ENCODE data around the gene SMARCA2. TPM values are rescaled to one million over a fixed set of nuclear protein-coding genes. Genes with fewer than 3 reads are reported as not detected.

SMARCA2 gene
- total RNA-seq, 6 experiments from 2014 or later, result 73.2 to 113 (median 96.6) TPM

- no peak overlapping the region for H3K27ac Mint-ChIP-seq
- no peak for TF ChIP-seq CTCF (IDR thresholded peaks at IDR 0.05)
- no peaks in the 10 kb centered on the region; the same call in 1 of the 2 replicates for H3K27me3 Mint-ChIP-seq (ENCODE audit: insufficient read depth)
- peaks cover 27% of the 10 kb centered on the region for H3K36me3 Mint-ChIP-seq (ENCODE audit: low read depth)
- H3K4me3 Mint-ChIP-seq, result no peak overlapping the region
- no peaks in the 10 kb centered on the region for H3K9me3 Mint-ChIP-seq
- H3K4me1 Mint-ChIP-seq (ENCODE audit: low read depth), result peaks cover 5% of the 10 kb centered on the region; the same call in 1 of the 2 replicates
- no peak for DNase-seq
Observed at GRCh38 chr9:2174306-2174705, 159.2 kb downstream of the SMARCA2 start.

- no peak for DNase-seq
- H3K36me3 Mint-ChIP-seq (ENCODE audit: low read depth), result peaks cover 26% of the 10 kb centered on the region
- H3K27ac Mint-ChIP-seq, result no peak overlapping the region
Observed at GRCh38 chr9:2174911-2175310, 159.8 kb downstream of the SMARCA2 start.

GRCh38 chr9:2177121-2177520, 162.0 kb downstream of the SMARCA2 start:
- Mint-ChIP-seq H3K27ac (no peak overlapping the region), H3K4me1 (ENCODE audit: low read depth) (peaks cover 20% of the 10 kb centered on the region), H3K4me3 (no peak overlapping the region), H3K36me3 (ENCODE audit: low read depth) (peaks cover 11% of the 10 kb centered on the region), H3K27me3 (ENCODE audit: insufficient read depth) (no peaks in the 10 kb centered on the region; the same call in 1 of the 2 replicates), H3K9me3 (no peaks in the 10 kb centered on the region)
- no peak for DNase-seq
- no peak for TF ChIP-seq CTCF (IDR thresholded peaks at IDR 0.05)

More at GRCh38 chr9:2174911-2175310, 159.8 kb downstream of the SMARCA2 start:
- H3K27me3 Mint-ChIP-seq (ENCODE audit: insufficient read depth), result no peaks in the 10 kb centered on the region; the same call in 1 of the 2 replicates
- no peak for TF ChIP-seq CTCF (IDR thresholded peaks at IDR 0.05)
- no peak overlapping the region for H3K4me3 Mint-ChIP-seq
- H3K9me3 Mint-ChIP-seq, result no peaks in the 10 kb centered on the region
- peaks cover 10% of the 10 kb centered on the region for H3K4me1 Mint-ChIP-seq (ENCODE audit: low read depth)

- H3K9me3 Mint-ChIP-seq, result no peaks in the 10 kb centered on the region
- no peak for DNase-seq
- no peak overlapping the region for H3K27ac Mint-ChIP-seq
- no peaks in the 10 kb centered on the region; the same call in 1 of the 2 replicates for H3K27me3 Mint-ChIP-seq (ENCODE audit: insufficient read depth)
- H3K36me3 Mint-ChIP-seq (ENCODE audit: low read depth), result peaks cover under 1% of the 10 kb centered on the region; the same call in 1 of the 2 replicates
- no peak overlapping the region for H3K4me3 Mint-ChIP-seq
- H3K4me1 Mint-ChIP-seq (ENCODE audit: low read depth), result peaks cover 20% of the 10 kb centered on the region
- TF ChIP-seq CTCF (IDR thresholded peaks at IDR 0.05), result no peak
Observed at GRCh38 chr9:2178034-2178734, 163.0 kb downstream of the SMARCA2 start.

- Mint-ChIP-seq H3K27ac (no peak overlapping the region), H3K4me1 (ENCODE audit: low read depth) (peaks cover 20% of the 10 kb centered on the region), H3K36me3 (ENCODE audit: low read depth) (peaks cover 11% of the 10 kb centered on the region; the same call in 1 of the 2 replicates), H3K9me3 (no peaks in the 10 kb centered on the region), H3K4me3 (no peak overlapping the region), H3K27me3 (ENCODE audit: insufficient read depth) (peaks cover under 1% of the 10 kb centered on the region; the same call in 1 of the 2 replicates)
- TF ChIP-seq CTCF (IDR thresholded peaks at IDR 0.05), result 0 out of 2 replicates have a peak, but pooled peaks have one; percentile 5
- DNase-seq, result no peak
Observed at GRCh38 chr9:2179567-2179966, 164.4 kb downstream of the SMARCA2 start.

All from HFFc6 (cell line).